Left lung (tissue), 10 donors: ENCODE data around the gene PTPRD. TPM values are rescaled to one million over a fixed set of nuclear protein-coding genes. Genes with fewer than 3 reads are reported as not detected.

ENCODE experiments used
- ATAC-seq: fragments of 200-7000 bp; cut with Tn5 transposase; one replicate; pipeline ENCODE4 v1.9.1; 2020; ENCODE audit warnings: moderate library complexity
- DNase-seq, 4 donors: peaks; one replicate each; pipeline ENCODE4 v3.0.0-alpha.2; 2013 to 2020
- H3K27ac ChIP-seq, 2 donors: fragments of 200-600 bp; sonication (generic) in 1 of 2; one replicate each; pipeline versions ENCODE4 v1.5.0 to v1.8.0; 2020 to 2021
- H3K27me3 ChIP-seq, 2 donors: fragments of 200-600 bp; sonication (generic) in 1 of 2; one replicate each; pipeline versions ENCODE4 v1.5.0 to v1.8.0; 2020 to 2021
- H3K36me3 ChIP-seq, 2 donors: fragments of 200-600 bp; sonication (generic) in 1 of 2; one replicate each; pipeline versions ENCODE4 v1.5.0 to v1.8.0; 2020 to 2021
- H3K4me1 ChIP-seq, 2 donors: fragments of 200-600 bp; one replicate each; pipeline ENCODE4 v1.8.0; 2021
- H3K4me3 ChIP-seq, 2 donors: fragments of 200-600 bp; sonication (generic) in 1 of 2; one replicate each; pipeline versions ENCODE4 v1.5.0 to v1.8.0; 2020 to 2021; ENCODE audit warnings: mild to moderate bottlenecking in 1 of 2
- H3K9me3 ChIP-seq, 2 donors: fragments of 200-600 bp; sonication (generic) in 1 of 2; one replicate each; pipeline versions ENCODE4 v1.5.0 to v1.8.0; 2020 to 2021
- CTCF ChIP-seq, 2 donors: fragments of 200-600 bp; sonication (generic) in 1 of 2; IDR thresholded peaks; one replicate each; pipeline versions ENCODE4 v1.5.0 to v1.8.0; 2021; ENCODE audit warnings: antibody characterized with exemption in 2 of 2
- intact Hi-C, 2 donors: fragments of 100-400 bp; cut with DNase I; formaldehyde crosslinking; loops; one replicate each; pipeline versions ENCODE4 v1.11.2 to v1.14.2; 2022
- polyA plus RNA-seq, 6 donors: library from polyadenylated mRNA; unstranded; fragments of 120-200 nt; gene quantifications; one replicate each; pipeline ENCODE4 v1.2.1, GENCODE V29; 2013; ENCODE audit not compliant: insufficient read length in 6 of 6
- total RNA-seq, 2 donors: library from RNA; stranded (reverse); fragmentation: NEBNext Ultra II Directional; extraction: Animal tissue kit (Norgen Biotek cat#: 25700); gene quantifications; one replicate each; pipeline ENCODE4 v1.2.1, GENCODE V29; 2021
- donor health status: DM: no; HTN: yes; CAD: no.
- donor health status: DM: no; HTN: no; CAD: no.

PTPRD gene
- total and polyA plus RNA-seq, 8 donors: 24.2 to 167 (median 139) TPM

- Histone ChIP-seq H3K27me3 (no peaks in the 10 kb centered on the region), H3K4me1 (no peaks in the 10 kb centered on the region), H3K27ac (no peak overlapping the region), H3K4me3 (no peak overlapping the region), H3K36me3 (no peaks in the 10 kb centered on the region), H3K9me3 (no peaks in the 10 kb centered on the region)
- intact Hi-C loops: no loop called here
- no peak for ATAC-seq
- TF ChIP-seq CTCF (IDR thresholded peaks at IDR 0.05): no peak
- no peak for DNase-seq
Observed at GRCh38 chr9:8555762-8556500, 2056.9 kb downstream of the PTPRD start.

GRCh38 chr9:8553444-8553843, 2059.4 kb downstream of the PTPRD start:
- H3K9me3 ChIP-seq: no peaks in the 10 kb centered on the region
- intact Hi-C loops: no loop called here
- no peak for ATAC-seq

GRCh38 chr9:8552732-8553131, 2060.1 kb downstream of the PTPRD start:
- Histone ChIP-seq H3K4me3 (no peak overlapping the region), H3K36me3 (no peaks in the 10 kb centered on the region), H3K27ac (no peak overlapping the region), H3K9me3 (no peaks in the 10 kb centered on the region), H3K27me3 (no peaks in the 10 kb centered on the region), H3K4me1 (no peaks in the 10 kb centered on the region)
- intact Hi-C loops: no loop called here
- TF ChIP-seq CTCF (IDR thresholded peaks at IDR 0.05): no peak
- no peak for DNase-seq
- no peak for ATAC-seq

More at GRCh38 chr9:8553444-8553843, 2059.4 kb downstream of the PTPRD start:
- no peak for TF ChIP-seq CTCF (IDR thresholded peaks at IDR 0.05)
- H3K4me1 ChIP-seq: no peaks in the 10 kb centered on the region
- no peak for DNase-seq
- no peaks in the 10 kb centered on the region for H3K27me3 ChIP-seq
- no peaks in the 10 kb centered on the region for H3K36me3 ChIP-seq
- H3K4me3 ChIP-seq: no peak overlapping the region
- no peak overlapping the region for H3K27ac ChIP-seq

- no peak for TF ChIP-seq CTCF (IDR thresholded peaks at IDR 0.05)
- intact Hi-C loops: no loop called here
- Histone ChIP-seq H3K9me3 (no peaks in the 10 kb centered on the region), H3K27ac (no peak overlapping the region), H3K36me3 (no peaks in the 10 kb centered on the region), H3K4me3 (no peak overlapping the region), H3K27me3 (no peaks in the 10 kb centered on the region), H3K4me1 (no peaks in the 10 kb centered on the region)
- DNase-seq (no peak), ATAC-seq (no peak)
Observed at GRCh38 chr9:8549214-8549613, 2063.6 kb downstream of the PTPRD start.

GRCh38 chr9:8543219-8543618, 2069.6 kb downstream of the PTPRD start:
- no peaks in the 10 kb centered on the region for H3K36me3 ChIP-seq
- no peaks in the 10 kb centered on the region for H3K9me3 ChIP-seq
- intact Hi-C loops: no loop called here
- ATAC-seq: no peak
- H3K4me3 ChIP-seq: no peak overlapping the region
- no peak for TF ChIP-seq CTCF (IDR thresholded peaks at IDR 0.05)
- no peaks in the 10 kb centered on the region for H3K27me3 ChIP-seq
- DNase-seq: no peak
- no peaks in the 10 kb centered on the region for H3K4me1 ChIP-seq
- H3K27ac ChIP-seq: no peak overlapping the region
